Trophoblast cell (in vitro differentiated cells and primary cell): ENCODE measurements around the gene ENTPD2.

Experiments used
- DNase-seq, 2 donors: peaks; one replicate each; pipeline ENCODE4 v3.0.0-alpha.2; 2016
- H2AFZ ChIP-seq: 2 replicates; pipeline ENCODE4 v1.6.1; 2013; ENCODE audit warnings: low read length, moderate library complexity, mild to moderate bottlenecking; ENCODE audit not compliant: insufficient read depth, poor library complexity
- H2AK5ac ChIP-seq: 2 replicates; pipeline ENCODE4 v1.6.1; 2013; ENCODE audit warnings: mild to moderate bottlenecking, low read length
- H2BK120ac ChIP-seq: 2 replicates; pipeline ENCODE4 v1.6.1; 2013; ENCODE audit warnings: low read length, mild to moderate bottlenecking, moderate library complexity; ENCODE audit not compliant: insufficient read depth, poor library complexity
- H2BK12ac ChIP-seq: 2 replicates; pipeline ENCODE4 v1.6.1; 2013; ENCODE audit warnings: mild to moderate bottlenecking, low read length, moderate library complexity
- H2BK5ac ChIP-seq: 2 replicates; pipeline ENCODE4 v1.6.1; 2013; ENCODE audit warnings: low read length, low read depth, moderate library complexity, mild to moderate bottlenecking; ENCODE audit not compliant: poor library complexity
- H3K14ac ChIP-seq: 2 replicates; pipeline ENCODE4 v1.6.1; 2013; ENCODE audit warnings: mild to moderate bottlenecking, low read length
- H3K18ac ChIP-seq: 2 replicates; pipeline ENCODE4 v1.6.1; 2013; ENCODE audit warnings: mild to moderate bottlenecking, low read length
- H3K23ac ChIP-seq: 2 replicates; pipeline ENCODE4 v1.6.1; 2013; ENCODE audit warnings: low read length
- H3K27ac ChIP-seq: 2 replicates; pipeline ENCODE4 v1.5.1; 2013; ENCODE audit warnings: low read depth, mild to moderate bottlenecking, inconsistent platforms, low read length, moderate library complexity
- H3K27me3 ChIP-seq: 2 replicates; pipeline ENCODE4 v1.6.1; 2013; ENCODE audit warnings: inconsistent platforms, mild to moderate bottlenecking, low read length, moderate library complexity; ENCODE audit not compliant: insufficient read depth
- H3K36me3 ChIP-seq, 2 experiments: 1 replicate in 1 of 2; 2 replicates in 1 of 2; pipeline ENCODE4 v1.6.1; 2013; ENCODE audit warnings: low read length in 2 of 2, mild to moderate bottlenecking in 2 of 2, moderate library complexity in 1 of 2; ENCODE audit not compliant: insufficient read depth in 2 of 2, control insufficient read depth in 1 of 2
- H3K4ac ChIP-seq: 2 replicates; pipeline ENCODE4 v1.6.1; 2013; ENCODE audit warnings: low read depth, mild to moderate bottlenecking, low read length, moderate library complexity
- H3K4me1 ChIP-seq, 2 experiments: 1 replicate in 1 of 2; 2 replicates in 1 of 2; pipeline ENCODE4 v1.6.1; 2013; ENCODE audit warnings: low read length in 2 of 2, mild to moderate bottlenecking in 2 of 2, moderate library complexity in 1 of 2; ENCODE audit not compliant: insufficient read depth in 2 of 2, control insufficient read depth in 1 of 2
- H3K4me2 ChIP-seq: 2 replicates; pipeline ENCODE4 v1.6.1; 2013; ENCODE audit warnings: inconsistent platforms, mild to moderate bottlenecking, low read length, moderate library complexity
- H3K4me3 ChIP-seq: 2 replicates; pipeline ENCODE4 v1.5.1; 2013; ENCODE audit warnings: mild to moderate bottlenecking, low read depth, low read length, inconsistent platforms
- H3K79me1 ChIP-seq: one replicate; pipeline ENCODE4 v1.6.1; 2013; ENCODE audit warnings: low read length
- H3K79me2 ChIP-seq: 2 replicates; pipeline ENCODE4 v1.6.1; 2013; ENCODE audit warnings: low read length, mild to moderate bottlenecking; ENCODE audit not compliant: control insufficient read depth, insufficient read depth, poor library complexity
- H3K9ac ChIP-seq: 2 replicates; pipeline ENCODE4 v1.6.1; 2013; ENCODE audit warnings: mild to moderate bottlenecking, low read length
- H3K9me3 ChIP-seq: 2 replicates; pipeline ENCODE4 v1.6.1; 2013; ENCODE audit warnings: low read depth, mild to moderate bottlenecking, control low read depth, inconsistent platforms, low read length; ENCODE audit not compliant: insufficient read depth
- H4K12ac ChIP-seq: 2 replicates; pipeline ENCODE4 v1.6.1; 2013; ENCODE audit warnings: low read depth, mild to moderate bottlenecking, low read length, moderate library complexity
- H4K8ac ChIP-seq: 2 replicates; pipeline ENCODE4 v1.6.1; 2013; ENCODE audit warnings: low read depth, mild to moderate bottlenecking, low read length, moderate library complexity
- H4K91ac ChIP-seq: one replicate; pipeline ENCODE4 v1.6.1; 2013; ENCODE audit warnings: low read depth, mild to moderate bottlenecking, low read length, moderate library complexity
- WGBS: extraction: QIAGEN DNeasy Blood & Tissue Kit; methylation state at CpG from one replicate; pipeline ENCODE4 v1.1.7; 2013; ENCODE audit warnings: missing lambda C conversion rate; ENCODE audit not compliant: insufficient read length, insufficient coverage; ENCODE audit errors: extremely low coverage; 5-methylcytosine and 5-hydroxymethylcytosine counted together

Gene ENTPD2

GRCh38 chr9:137046088-137046787, 7.6 kb downstream of the ENTPD2 start, which contains the start of gene NPDC1:
Gene NPDC1, minus strand, starts transcription at chr9:137046177. Its CDS starts 188 bp downstream, at chr9:137045989.
- Histone ChIP-seq H3K4ac (no peak within 1 kb of the TSS), H3K23ac (no peak within 1 kb of the TSS), H3K14ac (no peak within 1 kb of the TSS), H3K79me1 (no peaks in the 10 kb centered on the region), H3K27me3 (peaks cover 33% of the 10 kb centered on the region), H3K79me2 (no peaks in the 10 kb centered on the region), H3K36me3 (no peaks in the 10 kb centered on the region), H3K4me2 (peak within 1 kb of the TSS; percentile 75), H4K91ac (no peak within 1 kb of the TSS), H3K4me3 (peak within 1 kb of the TSS; percentile 51), H3K9me3 (peaks cover 4% of the 10 kb centered on the region), H2BK12ac (no peak within 1 kb of the TSS), H2BK5ac (no peak within 1 kb of the TSS), H3K9ac (no peak within 1 kb of the TSS), H2AK5ac (no peak within 1 kb of the TSS), H4K8ac (no peak within 1 kb of the TSS), H3K18ac (no peak within 1 kb of the TSS), H2AFZ (no peak within 1 kb of the TSS), H3K4me1 (peaks cover 9 to 14% of the 10 kb centered on the region in 2 experiments), H4K12ac (no peak within 1 kb of the TSS), H3K27ac (no peak within 1 kb of the TSS), H2BK120ac (no peak within 1 kb of the TSS)
- WGBS: no CpG with 5 or more reads among the region's 57 CpGs
- peak; percentile 60 to 85 for DNase-seq

DNA sequence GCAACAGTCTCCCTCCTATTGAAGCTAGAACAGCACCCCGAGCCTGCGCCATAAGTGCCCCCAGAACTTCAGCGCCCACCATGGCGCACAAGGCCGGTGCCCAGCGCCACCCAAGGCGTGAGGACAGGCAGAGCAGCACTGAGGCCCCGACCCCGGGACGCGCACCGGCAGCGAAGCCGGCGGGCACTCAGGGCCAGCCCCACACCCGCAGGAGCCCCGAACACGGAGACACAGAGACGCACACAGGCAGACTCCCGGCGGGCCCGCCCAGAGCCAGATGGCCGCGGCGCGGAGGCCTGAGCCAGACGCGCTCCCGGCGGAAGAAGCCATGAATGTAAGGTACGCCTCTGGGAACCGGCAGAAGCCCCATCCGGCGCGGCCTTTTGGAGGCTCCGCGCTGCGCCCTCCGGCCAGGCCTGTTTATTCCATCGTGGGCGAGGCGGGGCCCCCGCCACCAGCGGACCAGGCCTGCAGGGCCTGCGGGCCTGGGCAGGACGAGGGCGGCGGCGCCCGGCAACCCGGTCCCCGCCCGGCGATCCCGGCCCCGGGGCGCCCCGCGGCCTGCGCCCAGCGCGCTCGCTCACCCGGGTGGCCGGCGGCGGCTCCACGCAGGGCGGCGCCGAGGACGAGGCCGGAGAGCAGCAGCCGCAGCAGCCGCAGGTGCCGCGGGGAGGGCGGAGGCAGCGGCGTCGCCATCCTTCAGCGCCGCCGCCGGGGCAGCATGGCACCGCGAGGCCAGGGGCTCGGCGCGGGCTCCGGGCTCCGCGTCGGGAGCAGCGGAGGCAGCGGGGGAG, 8.4 kb downstream of the ENTPD2 start:
- Histone ChIP-seq H2BK5ac (no peak overlapping the region), H3K36me3 (no peaks in the 10 kb centered on the region), H4K91ac (no peak overlapping the region), H4K8ac (no peak overlapping the region), H3K4me3 (peak overlapping the region; percentile 51), H3K4ac (no peak overlapping the region), H3K18ac (no peak overlapping the region), H3K79me1 (no peaks in the 10 kb centered on the region), H3K79me2 (no peaks in the 10 kb centered on the region), H3K4me1 (peaks cover 9 to 14% of the 10 kb centered on the region in 2 experiments), H3K9me3 (peaks cover 3% of the 10 kb centered on the region), H2BK120ac (no peak overlapping the region), H3K4me2 (peak overlapping the region; percentile 75), H3K14ac (no peak overlapping the region), H3K27me3 (peaks cover 33% of the 10 kb centered on the region), H2AFZ (no peak overlapping the region), H3K9ac (no peak overlapping the region), H2BK12ac (no peak overlapping the region), H2AK5ac (no peak overlapping the region), H4K12ac (no peak overlapping the region), H3K27ac (no peak overlapping the region), H3K23ac (no peak overlapping the region)
- no CpG with 5 or more reads among the region's 96 CpGs for WGBS
- peak in 1 of 2 donors; percentile 25 for DNase-seq

DNA sequence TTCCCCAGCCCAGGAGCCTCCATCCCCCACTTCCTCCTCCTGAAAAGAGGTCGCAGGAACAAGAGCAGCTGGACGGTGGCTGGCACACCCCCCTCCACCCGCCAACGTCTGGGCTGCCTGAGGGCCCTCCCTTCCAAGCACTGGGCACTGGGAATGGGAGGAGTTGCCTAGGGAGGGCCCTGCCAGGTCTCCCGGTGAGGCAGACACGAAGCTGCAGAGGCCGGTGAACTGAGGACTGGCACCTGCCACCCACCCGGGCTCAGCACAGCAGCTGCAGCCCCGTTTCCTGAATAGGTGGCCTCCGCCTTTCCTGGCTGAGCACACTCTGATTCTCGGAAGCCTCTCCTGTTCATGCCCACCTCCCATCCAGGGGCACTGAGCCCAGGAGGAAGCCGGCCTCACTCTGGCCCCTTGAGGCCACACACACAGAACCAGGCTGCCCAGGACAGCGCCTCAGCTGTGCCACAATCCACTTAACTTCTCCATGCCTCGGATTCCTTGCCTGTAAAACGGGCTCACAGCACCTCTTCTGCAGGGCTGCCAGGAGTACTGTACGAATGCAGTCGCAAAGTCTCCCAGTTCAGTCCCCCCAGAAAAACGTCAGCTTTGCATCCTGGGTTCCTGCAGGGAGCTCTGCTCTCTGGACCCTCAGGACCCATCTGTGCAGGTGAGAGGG, 9.2 kb downstream of the ENTPD2 start:
- Histone ChIP-seq H3K14ac (no peak overlapping the region), H3K4me2 (no peak overlapping the region), H4K12ac (no peak overlapping the region), H2BK12ac (no peak overlapping the region), H3K36me3 (no peaks in the 10 kb centered on the region), H2AFZ (no peak overlapping the region), H3K23ac (no peak overlapping the region), H3K4ac (no peak overlapping the region), H3K27me3 (peaks cover 30% of the 10 kb centered on the region), H3K4me3 (no peak overlapping the region), H3K79me2 (no peaks in the 10 kb centered on the region), H3K9ac (no peak overlapping the region), H4K91ac (no peak overlapping the region), H3K4me1 (peaks cover 9 to 14% of the 10 kb centered on the region in 2 experiments), H3K9me3 (peaks cover 2% of the 10 kb centered on the region), H2BK120ac (no peak overlapping the region), H2BK5ac (no peak overlapping the region), H4K8ac (no peak overlapping the region), H3K18ac (no peak overlapping the region), H3K27ac (no peak overlapping the region), H3K79me1 (no peaks in the 10 kb centered on the region), H2AK5ac (no peak overlapping the region)
- WGBS: no CpG with 5 or more reads among the region's 18 CpGs
- DNase-seq: no peak

GRCh38 chr9:137044037-137044436, 9.8 kb downstream of the ENTPD2 start:
- H4K91ac ChIP-seq: no peak overlapping the region
- no peak overlapping the region for H3K4ac ChIP-seq
- no peak overlapping the region for H3K9ac ChIP-seq
- no peak for DNase-seq
- H3K27ac ChIP-seq: no peak overlapping the region
- no peak overlapping the region for H3K4me3 ChIP-seq
- H2AK5ac ChIP-seq: no peak overlapping the region
- H3K4me1 ChIP-seq: peaks cover 9 to 14% of the 10 kb centered on the region in 2 experiments
- no peak overlapping the region for H3K4me2 ChIP-seq
- WGBS: no CpG with 5 or more reads among the region's 12 CpGs
- no peak overlapping the region for H4K8ac ChIP-seq
- no peaks in the 10 kb centered on the region for H3K79me1 ChIP-seq
- H3K36me3 ChIP-seq: no peaks in the 10 kb centered on the region
- no peak overlapping the region for H3K14ac ChIP-seq
- no peak overlapping the region for H4K12ac ChIP-seq
- H3K79me2 ChIP-seq: no peaks in the 10 kb centered on the region
- no peak overlapping the region for H2BK120ac ChIP-seq
- H3K18ac ChIP-seq: no peak overlapping the region
- peaks cover 2% of the 10 kb centered on the region for H3K9me3 ChIP-seq
- no peak overlapping the region for H2BK12ac ChIP-seq
- peaks cover 26% of the 10 kb centered on the region for H3K27me3 ChIP-seq
- no peak overlapping the region for H2AFZ ChIP-seq
- H2BK5ac ChIP-seq: no peak overlapping the region
- no peak overlapping the region for H3K23ac ChIP-seq
